Fibroblast of peridontal ligament (primary cell): ENCODE results near the gene VCX.
"Not testable (repeated sequence)": the region's sequence is repeated elsewhere in the genome, so short reads cannot be mapped to it uniquely, and the experiment has no call there.

Source experiments
- DNase-seq: peaks from one replicate; pipeline ENCODE4 v3.0.0-alpha.2; 2010; ENCODE audit errors: extremely low read depth

Gene VCX

GRCh38 chrX:7842871-7843270, at the start of gene VCX:
Gene VCX (plus strand): TSS chrX:7843171. CDS start chrX:7843204, 33 bp downstream.
- not testable (repeated sequence) for DNase-seq

GRCh38 chrX:7798327-7798726, 44.6 kb upstream of the VCX start:
- DNase-seq, result no peak

- DNase-seq, result no peak
Observed at GRCh38 chrX:7801711-7802110, 41.3 kb upstream of the VCX start.

GRCh38 chrX:7815166-7815805, 27.7 kb upstream of the VCX start:
- no peak for DNase-seq

GRCh38 chrX:7828594-7828993, 14.4 kb upstream of the VCX start:
- DNase-seq, result no peak

- DNase-seq, result no peak
Observed at GRCh38 chrX:7841084-7841805, 1.7 kb upstream of the VCX start.

- no peak for DNase-seq
Observed at GRCh38 chrX:7852166-7852565, 9.2 kb downstream of the VCX start.

GRCh38 chrX:7872042-7872441, 29.1 kb downstream of the VCX start:
- no peak for DNase-seq

- DNase-seq, result no peak
Observed at GRCh38 chrX:7876957-7877356, 34.0 kb downstream of the VCX start.

- DNase-seq, result no peak
Observed at GRCh38 chrX:7889135-7889534, 46.2 kb downstream of the VCX start.

GRCh38 chrX:7889680-7890079, 46.7 kb downstream of the VCX start:
- DNase-seq, result peak; percentile 8

GRCh38 chrX:7891928-7892327, 49.0 kb downstream of the VCX start:
- DNase-seq, result no peak
